Endothelial cell of umbilical vein (primary cell): Measurements from ENCODE around the gene OPCML. TPM values are rescaled to one million over a fixed set of nuclear protein-coding genes. Genes with fewer than 3 reads are reported as not detected.

Experiments used
- BruUV-seq: library from RNA; stranded (reverse); fragments of 400-500 nt; replicated peaks from 2 replicates; lab custom pipeline; 2021; lab: Mats Ljungman, UMichigan
- CTCF ChIA-PET: fragments of 300-600, 350-600 bp; sonication (Branson Sonifier 250); formaldehyde crosslinking; loops from one replicate; lab custom pipeline; 2021; ENCODE audit warnings: antibody characterized with exemption, inconsistent platforms; lab: Charles Lee
- POLR2A ChIA-PET: fragments of 300-600, 350-600 bp; sonication (Branson Sonifier 250); formaldehyde crosslinking; loops from one replicate; lab custom pipeline; 2021; ENCODE audit warnings: antibody characterized with exemption, inconsistent platforms; lab: Charles Lee
- DNase-seq: peaks from one replicate; pipeline ENCODE4 v3.0.0-alpha.2; 2011; ENCODE audit warnings: low read depth, low spot score
- FAIRE-seq: peaks from 2 replicates; lab custom pipeline; 2011; peaks lifted over from hg19 to GRCh38; lab: Jason Lieb, UNC
- H2AFZ ChIP-seq: 2 replicates; pipeline ENCODE4 v1.6.0; 2012; ENCODE audit warnings: low read depth, low read length, control low read depth, inconsistent platforms
- H3K27ac ChIP-seq: 2 replicates; pipeline ENCODE4 v1.5.1; 2011; ENCODE audit warnings: low read depth, mild to moderate bottlenecking, control low read depth, low read length, moderate library complexity; ENCODE audit not compliant: insufficient read depth
- H3K27me3 ChIP-seq, 2 experiments: 2 replicates each; pipeline versions ENCODE4 v1.6.0 to v1.6.1; 2011; ENCODE audit warnings: low read length in 2 of 2, mixed read lengths in 1 of 2; ENCODE audit not compliant: control insufficient read depth in 2 of 2, insufficient read depth in 2 of 2
- H3K36me3 ChIP-seq, 2 experiments: 2 replicates in 1 of 2; 3 replicates in 1 of 2; pipeline ENCODE4 v1.5.1; 2011; ENCODE audit warnings: low read length in 2 of 2, mild to moderate bottlenecking in 1 of 2, moderate library complexity in 1 of 2; ENCODE audit not compliant: control insufficient read depth in 2 of 2, insufficient read depth in 2 of 2; ENCODE audit errors: extremely low read depth in 1 of 2
- H3K4me1 ChIP-seq: 3 replicates; pipeline ENCODE4 v1.5.1; 2011; ENCODE audit warnings: mild to moderate bottlenecking, low read length; ENCODE audit not compliant: control insufficient read depth, insufficient read depth; ENCODE audit errors: extremely low read depth
- H3K4me2 ChIP-seq: 2 replicates; pipeline ENCODE4 v1.6.1; 2011; ENCODE audit warnings: low read length, control low read depth, mixed read lengths; ENCODE audit not compliant: insufficient read depth
- H3K4me3 ChIP-seq, 3 experiments: fragments of 200-600 bp in 1 of 3; sonication (generic), shearing (Covaris generic) in 1 of 3; replicated peaks in 1 of 3; 2 replicates each; pipeline ENCODE4 v1.5.1; 2011 to 2016; ENCODE audit warnings: control low read depth in 3 of 3, low read length in 3 of 3, mild to moderate bottlenecking in 2 of 3, inconsistent platforms in 1 of 3, low read depth in 1 of 3, moderate library complexity in 1 of 3; ENCODE audit not compliant: insufficient read depth in 1 of 3
- H3K79me2 ChIP-seq: 2 replicates; pipeline ENCODE4 v1.6.0; 2012; ENCODE audit warnings: low read length, inconsistent platforms; ENCODE audit not compliant: control insufficient read depth, insufficient read depth
- H3K9ac ChIP-seq: replicated peaks from 2 replicates; pipeline ENCODE3; 2011; ENCODE audit warnings: low read length, control low read depth; ENCODE audit not compliant: insufficient read depth; ENCODE audit errors: extremely low read depth
- H3K9me1 ChIP-seq: replicated peaks from 3 replicates; pipeline ENCODE4 v1.6.0; 2011; ENCODE audit warnings: mild to moderate bottlenecking, low read length; ENCODE audit not compliant: control insufficient read depth, insufficient read depth; ENCODE audit errors: extremely low read depth
- H3K9me3 ChIP-seq: replicated peaks from 2 replicates; pipeline ENCODE4 v1.5.1; 2012; ENCODE audit warnings: low read length, inconsistent platforms; ENCODE audit not compliant: control insufficient read depth, insufficient read depth
- H4K20me1 ChIP-seq: replicated peaks from 2 replicates; pipeline ENCODE3; 2011; ENCODE audit warnings: mild to moderate bottlenecking, low read length; ENCODE audit not compliant: control insufficient read depth, insufficient read depth; ENCODE audit errors: extremely low read depth
- CTCF ChIP-seq, 2 donors: IDR thresholded peaks; 1 replicate in 1 of 2; 2 replicates in 1 of 2; pipeline ENCODE4 v1.5.1; 2011; ENCODE audit warnings: low read length in 2 of 2, mild to moderate bottlenecking in 2 of 2, moderate library complexity in 2 of 2, control low read depth in 1 of 2, inconsistent platforms in 1 of 2, low read depth in 1 of 2; ENCODE audit not compliant: insufficient read depth in 1 of 2; ENCODE audit errors: extremely low read depth in 1 of 2
- EZH2 ChIP-seq: IDR thresholded peaks from 2 replicates; pipeline ENCODE4 v1.6.1; 2012; ENCODE audit warnings: borderline replicate concordance, low read depth, mild to moderate bottlenecking, moderate library complexity, low read length, inconsistent platforms; ENCODE audit not compliant: severe bottlenecking
- FOS ChIP-seq: IDR thresholded peaks from 2 replicates; pipeline ENCODE4 v1.6.1; 2011; ENCODE audit warnings: mild to moderate bottlenecking, low read length, moderate library complexity, borderline replicate concordance; ENCODE audit not compliant: insufficient read depth
- GATA2 ChIP-seq: IDR thresholded peaks from 2 replicates; pipeline ENCODE4 v1.7.0; 2011; ENCODE audit warnings: low read depth, mild to moderate bottlenecking, moderate library complexity, mixed read lengths, low read length; ENCODE audit not compliant: insufficient read length, insufficient read depth
- JUN ChIP-seq: IDR thresholded peaks from 2 replicates; pipeline ENCODE4 v1.6.1; 2011; ENCODE audit warnings: borderline replicate concordance, low read depth; ENCODE audit not compliant: insufficient read length, insufficient read depth
- MAX ChIP-seq: IDR thresholded peaks from 2 replicates; pipeline ENCODE4 v1.6.1; 2011; ENCODE audit not compliant: insufficient read depth, insufficient read length
- MYC ChIP-seq: IDR thresholded peaks from one replicate; pipeline ENCODE4 v1.6.1; 2011; ENCODE audit warnings: mild to moderate bottlenecking, low read depth, low read length
- POLR2A ChIP-seq: IDR thresholded peaks from 2 replicates; pipeline ENCODE4 v1.6.1; 2012; ENCODE audit warnings: low read depth, mild to moderate bottlenecking, control low read depth, low read length
- POLR2AphosphoS5 ChIP-seq: IDR thresholded peaks from 2 replicates; pipeline ENCODE4 v1.6.1; 2012; ENCODE audit warnings: low read depth, mild to moderate bottlenecking, control low read depth, low read length, moderate library complexity; ENCODE audit not compliant: insufficient read depth
- dilution Hi-C: fragments of 300-500 bp; cut with MboI; formaldehyde crosslinking; loops from one replicate; pipeline ENCODE4 v1.15.0; 2019; ENCODE audit warnings: low sequenced_read_pairs; ENCODE audit not compliant: extremely low pct_ligation_motif_present
- intact Hi-C: fragments of 100-400 bp; cut with micrococcal nuclease; formaldehyde crosslinking; loops from one replicate; pipeline ENCODE4 v1.10.0; 2022
- polyA plus RNA-seq, 4 experiments: library from polyadenylated mRNA; depleted of rRNA in 3 of 4; stranded (reverse) in 3 of 4; unstranded in 1 of 4; fragments of >200 nt; gene quantifications; 2 replicates each; pipeline versions ENCODE4 v1.2.1 to v1.2.3, GENCODE V29; 2011 to 2012; ENCODE audit warnings: missing spikeins in 1 of 4
- total RNA-seq: library from RNA; stranded (reverse); gene quantifications from 2 replicates; pipeline ENCODE4 v1.2.3, GENCODE V29; 2021

OPCML gene
- total and polyA plus RNA-seq, 2 donors (not counting 3 experiments of a cell fraction or from before 2014, with no cell fraction given) = not detected

- ChIA-PET CTCF (no interaction called here), POLR2A (no interaction called here)
- no peak for TF ChIP-seq CTCF (IDR thresholded peaks at IDR 0.05; ENCODE audit: extremely low read depth in 1 of 2, insufficient read depth in 1 of 2, low read depth in 1 of 2, low read length in 2 of 2)
- TF ChIP-seq MYC = no peak
- no peak for TF ChIP-seq JUN
Measured at GRCh38 chr11:133311230-133311629, 221.1 kb downstream of the OPCML start.

GRCh38 chr11:133306019-133306418 is 226.3 kb downstream of the OPCML start:
- ChIA-PET CTCF (no interaction called here), POLR2A (no interaction called here)
- Histone ChIP-seq H3K4me1 (no peaks in the 10 kb centered on the region), H3K27ac (no peak overlapping the region), H3K4me3 (no peak overlapping the region), H2AFZ (no peak overlapping the region), H3K79me2 (no peaks in the 10 kb centered on the region), H3K9ac (no peak overlapping the region), H3K9me1 (no peaks in the 10 kb centered on the region), H3K9me3 (peaks cover 7% of the 10 kb centered on the region), H3K36me3 (no peaks in the 10 kb centered on the region), H3K4me2 (no peak overlapping the region), H4K20me1 (no peaks in the 10 kb centered on the region), H3K27me3 (no peaks in the 10 kb centered on the region)
- BruUV-seq = no TSS peak
- dilution Hi-C loops = no loop called here
- TF ChIP-seq CTCF (IDR thresholded peaks at IDR 0.05; ENCODE audit: extremely low read depth in 1 of 2, insufficient read depth in 1 of 2, low read depth in 1 of 2, low read length in 2 of 2) (no peak), FOS (no peak), MYC (no peak), EZH2 (no peak), POLR2A (no peak), GATA2 (no peak), JUN (no peak), MAX (no peak), POLR2AphosphoS5 (no peak)
- intact Hi-C loops = no loop called here
- FAIRE-seq (no peak), DNase-seq (no peak)

More at GRCh38 chr11:133311230-133311629, 221.1 kb downstream of the OPCML start:
- Histone ChIP-seq H4K20me1 (no peaks in the 10 kb centered on the region), H3K9me1 (no peaks in the 10 kb centered on the region), H3K9ac (no peak overlapping the region), H2AFZ (no peak overlapping the region), H3K4me1 (no peaks in the 10 kb centered on the region), H3K4me3 (no peak overlapping the region), H3K27ac (no peak overlapping the region), H3K79me2 (no peaks in the 10 kb centered on the region), H3K9me3 (peaks cover 3% of the 10 kb centered on the region), H3K27me3 (no peaks in the 10 kb centered on the region), H3K4me2 (no peak overlapping the region), H3K36me3 (no peaks in the 10 kb centered on the region)
- intact Hi-C loops (no loop called here), dilution Hi-C loops (no loop called here)
- DNase-seq = no peak
- no TSS peak for BruUV-seq
- FAIRE-seq = no peak
